SK-MEL-5 (cell line): ENCODE results near the gene LDLRAD3. TPM values are rescaled to one million over a fixed set of nuclear protein-coding genes. Genes with fewer than 3 reads are reported as not detected.
A peak's percentile ranks its signal among the peaks of the same experiment; 100 is the strongest.

Experiments
- DNase-seq: peaks from one replicate; pipeline ENCODE4 v3.0.0-alpha.2; 2016; ENCODE audit warnings: low read depth, low spot score
- in situ Hi-C: cut with HindIII; loops from 2 replicates; pipeline ENCODE4 v1.10.0; 2016; ENCODE audit warnings: low sequenced_read_pairs, high pct_unique_total_duplicates, low pct_unique_long_range_greater_than_20kb
- total RNA-seq: library from RNA; depleted of rRNA; stranded (reverse); fragments of >200 nt; shearing (Covaris generic); gene quantifications from 2 replicates; pipeline ENCODE4 v1.2.3, GENCODE V29; 2014

LDLRAD3 gene
- total RNA-seq, 1 experiment from 2014 or later, result 28.6 TPM

DNA sequence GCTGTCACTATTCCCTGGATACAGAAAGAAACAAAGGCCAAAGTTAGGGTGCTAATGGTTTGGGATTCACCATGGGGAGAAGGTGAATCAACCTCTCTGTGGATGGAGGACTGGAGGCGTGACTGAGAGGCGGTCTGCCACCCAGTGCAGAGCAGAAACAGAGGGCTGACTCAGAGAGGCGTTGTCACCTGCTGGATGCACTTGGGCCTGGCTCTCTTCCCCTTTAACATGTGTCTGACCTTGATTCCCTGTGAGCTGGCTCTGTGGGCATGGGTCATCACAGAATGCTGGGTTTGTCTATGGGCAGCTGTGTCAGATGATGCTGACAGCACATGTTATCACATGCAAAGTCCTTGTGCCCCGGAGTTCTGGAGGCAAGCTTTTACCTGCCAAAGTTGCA, 75.9 kb downstream of the LDLRAD3 start:
- peak; percentile 38 for DNase-seq

DNA sequence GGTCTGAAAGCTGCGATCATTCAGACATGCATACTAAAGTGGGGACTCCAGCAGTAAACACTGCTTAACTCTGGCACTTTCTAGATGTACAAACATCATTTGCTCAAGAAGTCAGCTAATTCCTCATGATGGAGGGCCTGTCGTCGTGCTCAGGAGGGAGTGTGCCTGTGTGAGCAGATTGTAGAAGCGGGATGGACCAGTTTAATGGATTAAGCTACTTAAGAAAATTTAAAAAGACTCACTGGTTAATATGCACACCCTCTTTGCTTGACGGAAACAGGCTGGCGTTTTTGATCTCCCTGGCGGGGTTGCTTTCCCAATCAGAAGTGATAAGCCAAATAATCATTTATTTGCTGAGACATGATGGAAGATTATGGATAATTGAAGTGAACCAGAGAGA, 79.0 kb downstream of the LDLRAD3 start:
- DNase-seq, result no peak
- in situ Hi-C loops, result no loop called here

More for the DNA sequence above, 75.9 kb downstream of the LDLRAD3 start:
- in situ Hi-C loops, result no loop called here

DNA sequence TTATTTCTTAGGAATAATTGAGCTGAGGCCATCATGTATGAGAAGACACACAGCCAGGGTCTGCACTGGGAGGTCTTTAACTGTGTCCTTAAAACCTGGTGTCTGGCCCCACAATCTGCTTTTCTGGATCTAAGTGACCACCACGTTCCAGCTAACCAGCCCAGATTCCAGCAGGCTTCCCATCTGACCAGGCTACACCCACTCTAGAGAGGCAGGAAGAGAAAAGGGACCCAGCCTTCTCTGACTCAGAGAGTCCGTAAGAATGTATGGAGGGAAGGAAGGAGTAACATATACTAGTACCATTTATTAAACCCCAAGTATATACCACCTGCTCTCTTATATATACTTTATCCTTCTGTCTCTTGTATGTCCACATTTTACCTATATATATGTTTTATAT, 80.1 kb downstream of the LDLRAD3 start:
- in situ Hi-C loops, result no loop called here
- DNase-seq, result no peak

DNA sequence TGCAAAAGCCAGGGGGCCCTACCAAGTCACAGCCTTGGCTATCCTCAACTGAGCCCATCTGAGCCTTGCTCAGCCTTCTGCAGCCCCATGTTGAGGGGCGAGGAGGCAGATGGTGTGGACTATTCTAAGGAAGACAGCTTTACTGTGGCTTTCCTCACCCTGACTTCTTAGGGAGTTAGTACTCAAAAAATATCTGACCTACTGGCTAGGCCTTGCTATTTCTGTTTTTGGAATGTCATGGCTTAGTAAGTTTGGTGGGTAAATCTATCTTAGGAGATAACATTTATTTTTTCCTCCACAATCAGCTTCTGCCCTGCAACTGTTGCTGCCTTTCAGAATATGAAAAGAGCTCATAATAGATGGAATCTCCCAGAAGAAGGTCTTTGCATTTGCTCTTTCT, 80.9 kb downstream of the LDLRAD3 start:
- DNase-seq, result no peak
- in situ Hi-C loops, result no loop called here

DNA sequence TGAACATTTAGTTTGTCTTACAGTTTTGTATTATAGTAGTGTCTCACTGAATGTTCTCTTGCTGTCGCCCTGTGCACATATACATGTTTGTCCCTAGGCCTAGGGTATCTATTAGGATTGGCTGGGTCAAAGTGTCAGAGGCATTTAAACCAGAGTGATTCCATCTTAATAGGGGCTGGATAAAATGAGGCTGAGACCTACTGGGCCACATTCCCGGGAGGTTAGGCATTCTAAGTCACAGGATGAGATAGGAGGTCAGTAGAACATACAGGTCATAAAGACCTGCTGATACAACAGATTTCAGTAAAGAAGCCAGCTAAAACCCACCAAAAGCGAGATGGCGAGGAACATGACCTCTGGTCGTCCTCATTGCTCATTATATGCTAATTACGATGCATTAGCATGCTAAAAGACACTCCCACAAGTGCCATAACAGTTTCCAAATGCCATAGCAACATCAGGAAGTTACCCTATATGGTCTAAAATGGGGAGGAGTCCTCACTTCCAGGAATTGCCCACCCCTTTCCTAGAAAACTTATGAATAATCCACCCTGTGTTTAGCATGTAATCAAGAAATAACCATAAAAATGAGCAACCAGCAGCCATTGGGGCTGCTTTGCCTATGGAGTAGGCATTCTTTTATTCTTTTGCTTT, 82.6 kb downstream of the LDLRAD3 start:
- in situ Hi-C loops, result no loop called here
- DNase-seq, result no peak

DNA sequence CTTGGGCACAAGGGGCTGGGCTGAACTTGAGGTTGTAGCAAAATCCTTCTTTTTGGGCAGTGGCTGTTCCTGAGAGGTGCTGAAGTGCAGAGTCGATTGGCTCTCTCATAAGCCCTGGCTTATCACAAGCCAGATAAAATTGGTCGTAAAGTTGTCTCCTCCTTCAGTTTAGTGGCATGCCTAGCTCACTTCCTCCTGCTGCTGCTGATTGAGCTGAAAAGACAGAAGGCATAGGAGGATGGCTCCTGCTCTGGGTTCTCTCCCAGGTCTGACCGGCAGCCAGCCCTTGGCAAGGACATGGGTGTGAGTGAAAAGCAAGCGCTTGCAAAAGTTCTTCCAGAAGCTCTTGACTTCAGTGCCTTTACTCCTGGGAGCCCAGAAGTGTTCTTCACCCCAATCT, 83.9 kb downstream of the LDLRAD3 start:
- no peak for DNase-seq
- in situ Hi-C loops, result no loop called here

DNA sequence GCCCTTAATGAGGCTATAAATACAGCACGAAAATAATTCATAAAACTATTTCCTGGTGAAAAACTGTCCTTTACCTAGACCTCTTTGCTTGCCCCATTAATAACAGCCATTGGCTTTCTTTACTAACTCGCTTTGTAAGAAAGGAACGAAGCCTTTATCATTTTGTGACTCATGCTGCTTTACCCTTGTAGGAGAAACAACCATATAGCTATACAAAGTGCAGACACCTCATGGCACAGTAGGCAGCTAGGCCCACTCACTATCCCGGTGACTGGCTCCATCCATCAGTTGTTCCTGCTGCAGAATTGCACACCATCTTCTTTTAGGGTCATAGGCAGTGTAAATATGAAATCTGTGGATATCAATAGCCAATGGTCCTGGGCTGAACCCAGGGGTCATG, 85.8 kb downstream of the LDLRAD3 start:
- DNase-seq, result no peak
- in situ Hi-C loops, result no loop called here

DNA sequence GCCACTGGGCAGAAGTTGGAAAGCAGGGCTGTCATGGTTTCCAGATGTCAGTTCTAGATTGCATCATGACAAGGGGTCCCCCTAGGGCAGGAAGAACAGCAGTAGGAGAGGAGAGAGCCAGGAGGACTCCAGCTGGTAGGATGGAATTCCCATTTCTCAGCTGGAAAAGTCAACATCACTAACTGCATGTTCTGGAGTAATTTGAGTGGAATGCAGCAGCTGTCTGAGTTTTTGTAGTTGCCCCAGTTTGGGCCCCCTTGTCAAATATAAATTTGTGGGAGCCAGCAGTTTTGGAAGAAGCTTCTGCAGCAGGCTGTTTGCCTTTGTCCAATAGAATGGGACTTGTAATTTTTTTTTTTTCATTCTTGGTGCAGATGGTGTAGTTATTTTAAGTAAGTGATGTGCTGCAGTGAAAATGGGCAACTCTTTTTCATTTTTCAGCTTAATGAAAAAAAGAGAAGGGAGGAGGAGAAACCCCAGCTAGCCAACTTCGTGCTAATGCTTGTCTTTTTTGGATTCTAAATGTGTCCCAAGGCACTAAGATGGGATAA, 86.9 kb downstream of the LDLRAD3 start:
- in situ Hi-C loops, result no loop called here
- DNase-seq, result no peak

DNA sequence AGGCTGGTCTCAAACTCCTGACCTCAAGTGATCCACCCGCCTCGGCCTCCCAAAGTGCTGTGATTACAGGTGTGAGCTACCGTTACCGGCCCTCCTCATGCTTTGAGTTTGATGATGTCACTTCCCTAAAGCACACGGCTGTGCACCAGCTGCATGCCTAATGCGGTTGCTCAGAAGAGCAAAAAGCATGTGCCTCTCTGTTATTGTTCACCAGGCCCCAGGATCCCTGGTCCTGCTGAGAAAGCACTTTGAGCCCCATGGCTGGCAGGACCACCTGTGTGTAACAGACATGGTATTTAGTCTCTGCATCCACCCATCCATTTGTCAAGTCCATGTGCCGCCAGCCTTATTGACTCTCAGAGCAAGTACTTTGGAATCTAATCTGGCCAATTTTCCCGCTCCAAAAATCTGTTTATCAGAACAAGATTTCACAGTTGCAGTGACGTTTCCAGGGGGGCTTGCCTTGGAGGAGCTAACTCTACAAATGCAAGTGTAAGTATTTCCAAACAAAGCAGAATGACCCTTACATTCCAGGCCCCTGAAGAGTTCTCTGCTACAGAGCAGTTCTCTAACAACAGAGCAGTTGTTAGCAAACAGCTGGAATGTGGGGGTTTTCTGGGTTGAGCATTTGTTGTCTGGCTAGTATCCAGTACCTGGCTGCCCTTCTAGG, 89.4 kb downstream of the LDLRAD3 start:
- in situ Hi-C loops, result no loop called here
- no peak for DNase-seq

DNA sequence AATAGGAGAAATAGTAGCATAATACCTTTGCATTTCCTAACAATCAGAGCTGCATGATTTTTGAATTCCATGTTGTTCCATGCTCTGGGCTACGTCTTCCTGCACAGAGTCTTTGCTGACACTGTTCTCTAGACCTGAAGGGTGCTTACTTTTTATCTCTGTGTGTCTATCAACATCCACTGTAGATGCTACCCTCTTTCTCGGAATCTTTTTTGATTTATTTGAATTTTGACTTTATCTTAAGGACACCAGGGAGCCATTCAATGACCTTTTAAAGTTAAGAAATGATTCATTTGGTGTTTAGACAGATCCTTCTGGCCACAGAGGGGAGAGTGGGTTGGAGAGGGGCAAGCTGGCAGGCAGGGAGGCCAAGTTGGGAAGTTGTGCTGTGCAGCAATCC, 90.1 kb downstream of the LDLRAD3 start:
- in situ Hi-C loops, result no loop called here

DNA sequence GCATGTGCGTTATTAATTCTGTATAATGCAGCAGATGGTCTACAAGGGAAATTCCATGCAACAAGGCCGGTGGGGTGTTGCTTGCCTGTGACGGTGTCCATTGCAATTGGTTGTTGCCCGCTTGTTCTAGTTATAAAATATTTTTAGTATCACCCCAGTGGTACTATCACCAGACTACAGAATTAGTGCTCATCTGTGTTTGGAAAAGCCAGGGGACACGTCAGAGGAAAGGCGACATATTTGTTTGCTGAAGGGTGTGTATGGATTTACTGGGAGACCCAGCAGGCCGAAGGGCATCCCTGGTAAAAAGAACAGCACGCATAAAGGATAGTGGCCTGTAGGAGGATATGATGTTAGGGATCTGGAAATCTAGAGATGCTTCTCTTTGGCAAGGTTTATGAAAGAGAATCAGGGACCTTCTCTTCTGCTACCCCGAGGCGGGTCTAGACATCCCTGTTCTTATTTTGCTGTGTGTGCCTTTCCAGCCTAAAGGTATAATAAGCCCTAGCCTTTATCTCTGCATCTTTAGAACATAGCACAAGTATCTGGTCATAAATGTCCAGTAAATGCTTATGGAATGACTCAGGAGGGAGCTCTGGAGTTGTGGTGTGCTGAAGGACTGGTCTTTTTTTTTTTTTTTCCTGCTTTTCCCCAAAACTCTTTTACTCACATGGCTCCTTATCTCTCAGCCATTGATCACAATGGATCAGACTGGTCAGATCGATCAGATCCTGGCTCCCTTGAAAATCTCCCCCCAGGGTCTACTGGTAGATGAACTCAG, 90.9 kb downstream of the LDLRAD3 start:
- in situ Hi-C loops, result no loop called here
- DNase-seq, result no peak

More for the DNA sequence above, 90.1 kb downstream of the LDLRAD3 start:
- no peak for DNase-seq

DNA sequence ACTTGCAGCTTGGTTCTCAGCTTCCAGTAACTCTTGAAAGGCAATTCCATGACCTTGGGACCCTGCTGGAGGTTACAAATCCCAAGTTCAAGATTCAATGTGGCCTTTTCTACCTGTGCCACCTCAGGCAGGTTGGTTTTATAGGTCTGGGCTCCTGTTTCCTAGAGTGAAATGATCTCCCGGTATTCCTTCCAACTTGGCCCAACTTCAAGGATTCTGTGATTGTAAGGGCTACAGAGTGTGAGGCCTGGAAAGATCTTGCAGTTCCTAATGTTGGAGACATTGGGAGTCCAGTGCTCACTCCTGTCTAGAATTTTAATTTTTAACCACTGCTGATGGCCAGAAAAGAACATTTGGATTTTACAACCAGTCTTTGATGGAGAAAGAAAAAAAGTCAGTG, 91.6 kb downstream of the LDLRAD3 start:
- no peak for DNase-seq
- in situ Hi-C loops, result no loop called here

DNA sequence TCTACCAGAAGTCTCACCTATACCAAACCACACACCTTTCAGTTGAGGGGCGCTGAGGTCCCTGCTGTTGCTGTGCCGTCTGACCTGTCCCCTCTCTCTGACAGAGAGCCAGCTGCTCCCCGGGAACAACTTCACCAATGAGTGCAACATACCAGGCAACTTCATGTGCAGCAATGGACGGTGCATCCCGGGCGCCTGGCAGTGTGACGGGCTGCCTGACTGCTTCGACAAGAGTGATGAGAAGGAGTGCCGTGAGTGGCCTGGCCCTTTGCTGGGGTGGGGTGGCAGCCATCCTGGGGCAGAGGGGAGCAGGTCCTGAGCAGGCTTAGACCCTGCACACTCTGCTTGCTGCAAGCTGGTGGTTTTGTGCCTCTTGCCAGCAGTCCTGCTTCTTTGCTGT, 92.1 kb downstream of the LDLRAD3 start:
- no peak for DNase-seq
- in situ Hi-C loops, result no loop called here

DNA sequence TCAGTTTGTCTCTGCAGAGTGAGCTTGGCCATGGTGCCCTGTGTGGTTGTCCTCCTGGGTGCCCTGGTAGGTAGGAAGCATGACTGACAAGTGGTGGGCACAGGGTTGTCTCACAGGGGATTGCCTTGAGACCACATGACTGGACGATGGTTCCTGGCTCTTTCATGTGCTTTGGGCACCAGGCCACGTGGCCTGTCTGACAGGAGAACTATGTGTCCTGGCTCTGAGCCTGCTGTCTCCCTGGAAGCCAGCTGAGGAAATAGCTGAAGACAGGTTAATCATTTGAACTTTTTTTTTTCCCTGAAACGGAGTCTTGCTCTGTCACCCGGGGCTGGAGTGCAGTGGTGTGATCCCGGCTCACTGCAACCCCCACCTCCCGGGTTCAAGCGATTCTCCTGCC, 93.2 kb downstream of the LDLRAD3 start:
- in situ Hi-C loops, result no loop called here
- DNase-seq, result no peak

DNA sequence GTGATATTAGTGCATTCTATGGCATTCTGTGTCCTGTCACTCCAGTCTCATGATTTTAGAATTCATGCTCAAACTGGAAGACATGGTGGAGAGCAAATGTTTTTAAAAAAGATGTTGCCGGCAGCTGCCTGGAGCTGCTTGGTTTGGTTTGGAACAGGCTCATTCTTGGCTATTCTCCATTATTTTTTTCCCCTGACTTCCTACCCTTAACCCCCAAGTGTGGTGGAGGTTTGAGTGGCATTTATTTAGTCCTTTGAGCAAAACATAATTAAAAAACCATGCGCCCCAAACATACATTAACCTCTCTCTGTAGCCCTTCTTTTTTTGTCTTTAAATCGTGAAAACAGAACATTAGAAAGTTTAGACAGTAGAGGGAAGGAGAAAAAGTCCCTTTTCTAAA, 94.7 kb downstream of the LDLRAD3 start:
- no peak for DNase-seq
- in situ Hi-C loops, result no loop called here

DNA sequence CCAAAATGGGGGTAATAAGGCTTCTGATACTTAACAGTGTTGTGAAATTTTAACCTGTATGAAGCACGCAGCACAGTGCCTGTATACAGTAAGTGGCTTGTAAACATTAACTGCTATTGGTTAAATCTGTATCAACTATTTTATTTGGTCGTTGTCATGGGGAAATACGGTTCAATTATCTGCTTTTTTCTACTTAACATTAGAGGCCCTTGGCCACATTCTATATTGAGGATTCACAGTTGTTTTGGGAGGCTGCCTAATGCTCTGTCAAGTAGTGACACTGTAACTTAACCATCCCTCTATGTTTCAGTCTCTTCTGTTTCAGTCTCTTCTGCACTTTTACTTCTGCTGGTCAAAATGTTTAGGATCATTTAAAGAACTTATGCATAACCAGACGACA, 95.6 kb downstream of the LDLRAD3 start:
- DNase-seq, result no peak
- in situ Hi-C loops, result no loop called here

DNA sequence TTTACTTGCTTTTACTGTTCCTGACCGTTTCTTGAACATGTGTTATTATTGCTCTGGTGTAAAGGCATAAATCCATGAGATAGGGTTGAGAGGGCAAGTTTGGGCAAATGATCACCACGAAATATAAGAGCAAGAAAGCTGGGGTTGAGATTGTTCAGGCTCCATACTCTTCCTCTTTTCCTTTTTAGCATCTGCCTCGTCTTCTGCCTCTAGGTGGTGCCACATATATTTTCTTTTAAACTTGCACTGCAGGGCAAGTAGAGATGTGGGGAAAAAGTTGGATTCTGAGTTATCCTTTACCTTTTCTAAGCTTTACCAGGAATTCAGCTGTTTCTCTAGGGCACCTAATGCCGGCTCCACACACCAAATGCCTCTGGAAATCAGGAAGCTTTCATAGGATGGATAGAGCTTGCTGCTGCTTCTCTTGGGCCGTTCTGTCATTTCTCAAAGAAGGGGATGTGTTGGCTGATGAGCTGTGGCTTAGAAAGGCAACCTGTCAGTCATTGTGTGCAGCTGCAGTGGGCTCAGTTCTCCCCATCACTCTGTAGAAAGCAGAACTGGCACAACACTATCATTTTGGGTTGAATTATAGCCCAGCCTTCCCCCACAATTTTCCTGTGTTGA, 98.2 kb downstream of the LDLRAD3 start:
- in situ Hi-C loops, result no loop called here
- DNase-seq, result peak; percentile 27

DNA sequence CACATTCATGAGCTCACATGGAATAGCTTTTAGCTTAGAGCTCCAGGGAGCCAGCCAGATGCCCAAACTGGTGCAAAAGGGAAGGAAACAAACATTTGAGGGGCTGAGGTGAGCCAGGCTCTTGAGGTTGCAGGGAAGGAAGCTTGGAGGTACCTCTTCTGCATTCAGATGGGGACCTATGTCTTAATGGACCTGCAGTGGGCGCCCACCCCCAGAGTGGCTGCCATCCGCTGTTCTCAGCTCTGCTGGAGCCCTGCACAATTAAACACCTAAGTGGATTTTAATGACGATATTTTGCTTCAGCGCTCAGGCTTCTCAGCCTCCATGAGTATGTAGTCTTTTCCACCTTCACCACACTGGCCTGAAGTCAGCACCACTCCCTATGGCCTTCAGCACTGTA, 100.8 kb downstream of the LDLRAD3 start:
- in situ Hi-C loops, result no loop called here
- DNase-seq, result no peak
